ENCODE measurements around the gene VTI1A. TPM values are rescaled to one million over a fixed set of nuclear protein-coding genes. Genes with fewer than 3 reads are reported as not detected.

Gene VTI1A
- total RNA-seq, 1 donor from 2014 or later: 22.7 TPM

GRCh38 chr10:112663234-112664125 is 216.5 kb downstream of the VTI1A start:
- no peak overlapping the region for H3K27ac Mint-ChIP-seq (ENCODE audit: unreplicated experiment)
- no peak for TF ChIP-seq CTCF (IDR thresholded peaks at IDR 0.05)
- H3K9me3 Mint-ChIP-seq (ENCODE audit: low read depth): no peaks in the 10 kb centered on the region
- DNase-seq (ENCODE audit: low spot score): no peak
- H3K27me3 Mint-ChIP-seq (ENCODE audit: low read depth): no peaks in the 10 kb centered on the region
- no peaks in the 10 kb centered on the region for H3K36me3 Mint-ChIP-seq (ENCODE audit: low read depth)
- H3K4me3 Mint-ChIP-seq (ENCODE audit: unreplicated experiment): no peak overlapping the region
- H3K4me1 Mint-ChIP-seq (ENCODE audit: low read depth): peaks cover 30% of the 10 kb centered on the region

- Mint-ChIP-seq H3K4me1 (ENCODE audit: low read depth) (peaks cover 20% of the 10 kb centered on the region), H3K36me3 (ENCODE audit: low read depth) (peaks cover 4% of the 10 kb centered on the region), H3K27me3 (ENCODE audit: low read depth) (no peaks in the 10 kb centered on the region), H3K4me3 (ENCODE audit: unreplicated experiment) (no peak overlapping the region), H3K27ac (ENCODE audit: unreplicated experiment) (peak overlapping the region; percentile 55), H3K9me3 (ENCODE audit: low read depth) (no peaks in the 10 kb centered on the region)
- DNase-seq (ENCODE audit: low spot score): no peak
- TF ChIP-seq CTCF (IDR thresholded peaks at IDR 0.05): no peak
Measured at GRCh38 chr10:112666094-112666493, 219.1 kb downstream of the VTI1A start.

GRCh38 chr10:112669989-112670388 is 223.0 kb downstream of the VTI1A start:
- H3K27me3 Mint-ChIP-seq (ENCODE audit: low read depth): no peaks in the 10 kb centered on the region
- no peak overlapping the region for H3K4me3 Mint-ChIP-seq (ENCODE audit: unreplicated experiment)

GRCh38 chr10:112671743-112672142 is 224.7 kb downstream of the VTI1A start:
- Mint-ChIP-seq H3K27me3 (ENCODE audit: low read depth) (no peaks in the 10 kb centered on the region), H3K36me3 (ENCODE audit: low read depth) (peaks cover 6% of the 10 kb centered on the region), H3K9me3 (ENCODE audit: low read depth) (no peaks in the 10 kb centered on the region), H3K27ac (ENCODE audit: unreplicated experiment) (no peak overlapping the region), H3K4me3 (ENCODE audit: unreplicated experiment) (no peak overlapping the region), H3K4me1 (ENCODE audit: low read depth) (no peaks in the 10 kb centered on the region)
- no peak for TF ChIP-seq CTCF (IDR thresholded peaks at IDR 0.05)
- no peak for DNase-seq (ENCODE audit: low spot score)

More at GRCh38 chr10:112669989-112670388, 223.0 kb downstream of the VTI1A start:
- H3K4me1 Mint-ChIP-seq (ENCODE audit: low read depth): peaks cover 7% of the 10 kb centered on the region
- no peak overlapping the region for H3K27ac Mint-ChIP-seq (ENCODE audit: unreplicated experiment)
- no peaks in the 10 kb centered on the region for H3K9me3 Mint-ChIP-seq (ENCODE audit: low read depth)
- TF ChIP-seq CTCF (IDR thresholded peaks at IDR 0.05): no peak
- no peak for DNase-seq (ENCODE audit: low spot score)
- peaks cover 6% of the 10 kb centered on the region for H3K36me3 Mint-ChIP-seq (ENCODE audit: low read depth)

- Mint-ChIP-seq H3K9me3 (ENCODE audit: low read depth) (no peaks in the 10 kb centered on the region), H3K4me1 (ENCODE audit: low read depth) (no peaks in the 10 kb centered on the region), H3K4me3 (ENCODE audit: unreplicated experiment) (no peak overlapping the region), H3K27ac (ENCODE audit: unreplicated experiment) (no peak overlapping the region), H3K27me3 (ENCODE audit: low read depth) (no peaks in the 10 kb centered on the region), H3K36me3 (ENCODE audit: low read depth) (peaks cover 6% of the 10 kb centered on the region)
- no peak for DNase-seq (ENCODE audit: low spot score)
- no peak for TF ChIP-seq CTCF (IDR thresholded peaks at IDR 0.05)
Measured at GRCh38 chr10:112672706-112673105, 225.7 kb downstream of the VTI1A start.
